Vein endothelial cell (primary cell): ENCODE results near the gene PRKCZ. TPM values are rescaled to one million over a fixed set of nuclear protein-coding genes. Genes with fewer than 3 reads are reported as not detected.

Experiments used
- total RNA-seq: library from RNA; depleted of rRNA; stranded (reverse); fragments of >200 nt; gene quantifications from 2 replicates; pipeline ENCODE4 v1.2.3, GENCODE V29; 2012

The PRKCZ gene
- total RNA-seq, result 0.76 and 2.3 TPM in 2 replicates

DNA sequence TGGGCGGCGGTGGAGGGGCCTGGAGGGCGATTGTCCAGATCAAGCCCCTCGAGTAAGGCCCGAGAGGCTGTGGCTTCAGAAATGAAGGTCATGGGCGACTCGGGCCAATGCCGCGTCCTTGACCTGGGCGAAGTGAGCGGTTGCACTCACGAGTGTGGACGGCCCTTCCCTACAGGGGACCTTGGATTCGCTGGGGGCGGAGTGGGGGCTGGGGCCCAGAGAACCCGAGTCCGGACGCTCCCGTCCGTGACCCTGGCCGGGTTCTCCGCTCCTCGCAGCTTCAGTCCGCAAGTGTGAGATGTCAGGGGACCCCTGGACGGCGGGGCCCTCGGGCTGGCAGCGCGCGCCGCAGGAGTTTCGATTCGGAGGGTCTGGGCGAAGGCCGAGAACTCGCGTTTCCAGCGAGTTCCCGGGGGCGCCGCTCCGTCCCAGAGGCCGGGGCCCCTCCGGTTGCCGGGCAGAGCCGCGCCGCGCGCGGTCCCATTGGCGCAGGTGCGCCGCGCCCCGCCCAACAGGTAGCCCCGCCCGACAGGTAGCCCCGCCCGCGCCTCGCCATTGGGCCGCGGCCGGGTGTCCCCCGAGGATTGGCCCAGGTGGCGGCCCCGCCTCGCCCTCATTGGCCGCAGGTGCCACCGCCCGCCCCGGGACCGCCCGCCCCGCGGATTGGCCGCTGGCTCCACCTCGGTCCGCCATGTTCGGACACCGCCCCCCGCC, at the start of gene PRKCZ:
Gene PRKCZ (plus strand): TSS at position 694 of the 714 bp plus-strand sequence. CDS start 220 bp downstream, outside the sequence.

DNA sequence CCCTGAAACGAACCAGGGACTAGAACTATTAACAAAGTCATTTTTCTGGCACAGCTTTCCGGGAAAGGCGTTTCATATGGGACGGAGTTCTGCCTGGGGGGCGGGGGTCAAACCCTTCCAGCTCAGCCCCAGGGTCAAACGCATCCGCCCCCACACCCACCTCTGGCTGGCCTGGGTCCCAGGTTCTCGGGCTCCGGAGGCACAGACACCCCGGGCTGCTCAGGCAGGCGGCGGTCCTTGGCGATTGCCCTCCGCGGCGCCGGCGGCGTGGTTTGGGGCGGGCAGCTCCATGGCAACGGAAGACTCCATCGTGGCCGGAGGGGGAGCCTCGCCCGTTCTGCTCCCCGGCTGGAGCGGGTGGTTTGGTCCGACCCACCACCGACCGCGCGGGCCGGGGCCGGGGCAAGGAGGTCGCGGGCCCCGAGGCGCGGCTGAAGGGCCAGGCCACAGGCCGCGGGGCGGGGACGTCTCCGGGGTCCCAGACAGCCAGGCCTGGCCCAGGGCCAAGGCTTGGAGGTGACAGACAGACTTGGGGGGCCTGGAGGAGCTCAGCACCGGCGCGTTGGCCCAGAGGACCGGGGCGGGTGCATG, 46.6 kb upstream of the PRKCZ start, which contains the start of gene CFAP74:
Gene CFAP74 (minus strand): TSS at position 246 of the 591 bp plus-strand sequence. CDS start 12,830 bp downstream, outside the sequence.

DNA sequence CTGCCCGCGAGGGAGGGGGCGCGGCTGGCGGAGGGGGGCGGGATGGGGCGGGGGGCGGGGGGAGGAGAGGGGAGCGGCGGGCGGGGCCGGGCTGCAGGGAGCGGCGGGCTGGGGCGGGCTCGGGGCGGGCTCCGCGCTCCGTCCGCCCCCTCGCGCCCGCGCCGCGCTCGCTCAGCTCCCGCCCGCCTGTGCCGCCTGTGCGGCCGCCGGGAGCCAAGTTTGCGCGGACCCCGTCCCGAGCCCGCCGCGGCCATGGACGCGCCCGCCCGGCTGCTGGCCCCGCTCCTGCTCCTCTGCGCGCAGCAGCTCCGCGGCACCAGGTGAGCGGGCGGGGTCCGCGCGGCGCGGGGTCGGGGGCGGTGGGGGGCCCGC, 31.1 kb upstream of the PRKCZ start, which contains the start of gene GABRD:
Gene GABRD (plus strand): TSS at position 174 of the 372 bp plus-strand sequence. CDS start 79 bp downstream, at position 253.

DNA sequence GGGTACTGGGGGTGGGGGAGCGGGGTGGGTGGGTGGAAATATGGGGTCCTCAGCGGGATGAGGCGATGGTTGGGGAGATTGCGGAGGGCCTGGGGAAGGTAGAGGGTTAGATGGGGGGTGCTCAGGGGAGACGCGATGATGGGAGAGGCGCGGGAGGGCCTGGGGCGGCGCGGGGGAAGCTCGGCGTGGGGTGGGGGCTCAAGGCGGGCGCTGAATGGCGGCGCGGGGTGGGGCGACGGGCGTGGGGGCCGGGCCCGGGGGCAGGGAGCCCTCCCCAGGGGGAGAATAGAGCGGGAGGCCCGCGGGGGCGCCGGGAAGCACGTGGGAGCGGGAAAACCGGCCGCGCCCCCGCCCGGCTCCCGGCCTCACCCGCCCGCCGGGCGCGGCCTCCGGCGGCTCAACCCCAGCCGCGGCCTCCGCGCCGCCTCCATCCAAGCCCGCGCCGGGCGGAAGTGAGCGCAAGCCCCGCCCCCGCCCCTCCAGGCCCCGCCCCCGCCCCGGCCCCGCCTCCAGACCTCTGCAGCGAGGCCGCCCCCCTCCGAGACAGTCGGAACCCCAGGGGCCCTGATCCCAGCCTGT, 144.2 kb downstream of the PRKCZ start, which contains the start of gene FAAP20:
Gene FAAP20 (minus strand): TSS at position 454 of the 579 bp plus-strand sequence. CDS start 23 bp downstream, at position 431.

DNA sequence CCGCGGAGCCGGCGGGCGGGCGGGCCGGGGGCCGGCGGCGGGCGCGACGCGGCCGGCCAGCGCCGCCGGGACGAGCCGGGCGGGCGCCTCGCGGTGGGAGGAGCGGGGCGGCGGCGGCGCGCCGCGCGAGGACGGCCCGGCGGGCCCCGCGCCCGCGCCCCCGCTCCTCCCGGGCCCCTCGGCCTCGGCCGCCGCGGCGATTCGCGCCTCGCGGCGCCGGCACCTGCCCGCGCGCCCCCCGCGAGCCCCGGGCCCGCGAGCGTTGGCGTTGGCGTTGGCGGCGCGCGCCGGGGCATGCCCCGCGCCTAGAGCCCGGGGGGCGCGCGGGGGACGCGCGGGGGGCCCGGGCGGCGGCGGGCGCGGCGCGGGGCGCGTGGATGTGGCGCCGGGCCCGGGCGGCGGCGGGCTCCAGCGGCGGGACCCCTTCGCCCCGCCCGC, 178.0 kb downstream of the PRKCZ start, which contains the start of gene SKI:
Gene SKI (plus strand): TSS at position 163 of the 438 bp plus-strand sequence. CDS start 448 bp downstream, outside the sequence.

Other genes with a start within 250 kb of the PRKCZ start
- gene GNB1, start 159.3 kb upstream of the PRKCZ start, total RNA-seq, result 137 and 158 TPM in 2 replicates
- under 0.01 and 0.19 TPM in 2 replicates for gene CALML6, start 135.2 kb upstream of the PRKCZ start, total RNA-seq
- gene TMEM52, start 131.1 kb upstream of the PRKCZ start, total RNA-seq, result 0.48 and 0.65 TPM in 2 replicates
- gene CFAP74, start 46.6 kb upstream of the PRKCZ start, total RNA-seq, result not detected in 2 replicates
- gene GABRD, start 31.1 kb upstream of the PRKCZ start, total RNA-seq, result not detected in 2 replicates
- gene FAAP20, start 144.4 kb downstream of the PRKCZ start, total RNA-seq, result 16.7 and 18.2 TPM in 2 replicates
- 29.2 and 40.5 TPM in 2 replicates for gene SKI, start 177.9 kb downstream of the PRKCZ start, total RNA-seq